Measurements from ENCODE around the gene ACSS1.

The ACSS1 gene

GRCh38 chr20:25058051-25058846 lies at the start of gene ACSS1:
Gene ACSS1, minus strand, starts transcription at chr20:25058139. Its CDS starts 37 bp downstream, at chr20:25058102.
- peak within 1 kb of the TSS; percentile 89 for H3K4me3 ChIP-seq (ENCODE audit: low read depth, low read length)
- TF ChIP-seq, protein P1, sequence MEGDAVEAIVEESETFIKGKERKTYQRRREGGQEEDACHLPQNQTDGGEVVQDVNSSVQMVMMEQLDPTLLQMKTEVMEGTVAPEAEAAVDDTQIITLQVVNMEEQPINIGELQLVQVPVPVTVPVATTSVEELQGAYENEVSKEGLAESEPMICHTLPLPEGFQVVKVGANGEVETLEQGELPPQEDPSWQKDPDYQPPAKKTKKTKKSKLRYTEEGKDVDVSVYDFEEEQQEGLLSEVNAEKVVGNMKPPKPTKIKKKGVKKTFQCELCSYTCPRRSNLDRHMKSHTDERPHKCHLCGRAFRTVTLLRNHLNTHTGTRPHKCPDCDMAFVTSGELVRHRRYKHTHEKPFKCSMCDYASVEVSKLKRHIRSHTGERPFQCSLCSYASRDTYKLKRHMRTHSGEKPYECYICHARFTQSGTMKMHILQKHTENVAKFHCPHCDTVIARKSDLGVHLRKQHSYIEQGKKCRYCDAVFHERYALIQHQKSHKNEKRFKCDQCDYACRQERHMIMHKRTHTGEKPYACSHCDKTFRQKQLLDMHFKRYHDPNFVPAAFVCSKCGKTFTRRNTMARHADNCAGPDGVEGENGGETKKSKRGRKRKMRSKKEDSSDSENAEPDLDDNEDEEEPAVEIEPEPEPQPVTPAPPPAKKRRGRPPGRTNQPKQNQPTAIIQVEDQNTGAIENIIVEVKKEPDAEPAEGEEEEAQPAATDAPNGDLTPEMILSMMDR (IDR thresholded peaks at IDR 0.05; ENCODE audit: low read depth, low read length, missing control alignments), result no peak
- peak; percentile 73 for DNase-seq (ENCODE audit: low read depth)

DNA sequence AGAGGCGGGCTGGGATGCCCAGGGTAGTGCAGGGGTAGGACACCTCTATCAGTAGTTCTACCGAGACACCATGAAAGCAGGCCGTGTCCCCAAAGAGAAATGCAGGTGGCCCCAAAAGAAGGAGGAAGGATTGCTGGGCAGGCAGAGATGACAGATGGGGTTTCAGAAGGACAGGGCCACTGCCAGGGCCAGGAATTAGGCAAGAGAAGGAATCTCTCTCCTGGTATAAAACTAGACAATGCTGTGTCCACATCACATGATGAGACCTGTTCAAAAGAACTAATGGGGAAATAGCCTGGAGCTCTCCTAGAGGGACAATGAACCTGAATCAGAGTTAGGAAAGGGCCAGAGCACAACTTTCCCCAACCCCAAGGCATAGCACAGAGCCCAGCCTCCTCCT lies 45.6 kb upstream of the ACSS1 start:
- H3K4me3 ChIP-seq (ENCODE audit: low read depth, low read length), result no peak overlapping the region
- no peak for DNase-seq (ENCODE audit: low read depth)
- TF ChIP-seq, protein P1 (IDR thresholded peaks at IDR 0.05; ENCODE audit: low read depth, low read length, missing control alignments), result no peak

DNA sequence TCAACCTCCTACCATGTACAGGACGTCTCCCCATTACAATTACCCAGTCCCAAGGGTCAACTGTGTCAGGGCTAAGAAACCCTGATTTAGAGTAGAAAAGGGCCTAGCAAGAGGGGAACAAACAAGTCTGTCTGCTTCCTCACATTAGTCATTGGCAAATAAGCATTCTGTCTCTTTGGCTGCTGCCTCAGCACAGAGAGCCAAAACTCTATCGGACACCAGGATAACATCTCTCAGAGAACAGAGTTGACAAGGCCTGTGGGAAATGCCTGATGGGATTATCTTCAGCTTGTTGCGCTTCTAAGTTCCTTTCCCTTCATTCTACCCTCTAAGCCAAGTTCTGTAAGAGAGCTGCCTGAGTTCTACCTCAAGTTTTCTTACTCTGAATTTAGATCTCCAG lies 43.0 kb upstream of the ACSS1 start:
- no peak overlapping the region for H3K4me3 ChIP-seq (ENCODE audit: low read depth, low read length)
- no peak for DNase-seq (ENCODE audit: low read depth)
- TF ChIP-seq, protein P1 (IDR thresholded peaks at IDR 0.05; ENCODE audit: low read depth, low read length, missing control alignments), result no peak

GRCh38 chr20:25099601-25100140 lies 41.7 kb upstream of the ACSS1 start:
- no peak for DNase-seq (ENCODE audit: low read depth)
- no peak overlapping the region for H3K4me3 ChIP-seq (ENCODE audit: low read depth, low read length)
- TF ChIP-seq, protein P1 (IDR thresholded peaks at IDR 0.05; ENCODE audit: low read depth, low read length, missing control alignments), result no peak

- no peak overlapping the region for H3K4me3 ChIP-seq (ENCODE audit: low read depth, low read length)
- TF ChIP-seq, protein P1 (IDR thresholded peaks at IDR 0.05; ENCODE audit: low read depth, low read length, missing control alignments), result no peak
- no peak for DNase-seq (ENCODE audit: low read depth)
These were observed 39.6 kb upstream of the ACSS1 start for GRCh38 chr20:25097498-25097897.

DNA sequence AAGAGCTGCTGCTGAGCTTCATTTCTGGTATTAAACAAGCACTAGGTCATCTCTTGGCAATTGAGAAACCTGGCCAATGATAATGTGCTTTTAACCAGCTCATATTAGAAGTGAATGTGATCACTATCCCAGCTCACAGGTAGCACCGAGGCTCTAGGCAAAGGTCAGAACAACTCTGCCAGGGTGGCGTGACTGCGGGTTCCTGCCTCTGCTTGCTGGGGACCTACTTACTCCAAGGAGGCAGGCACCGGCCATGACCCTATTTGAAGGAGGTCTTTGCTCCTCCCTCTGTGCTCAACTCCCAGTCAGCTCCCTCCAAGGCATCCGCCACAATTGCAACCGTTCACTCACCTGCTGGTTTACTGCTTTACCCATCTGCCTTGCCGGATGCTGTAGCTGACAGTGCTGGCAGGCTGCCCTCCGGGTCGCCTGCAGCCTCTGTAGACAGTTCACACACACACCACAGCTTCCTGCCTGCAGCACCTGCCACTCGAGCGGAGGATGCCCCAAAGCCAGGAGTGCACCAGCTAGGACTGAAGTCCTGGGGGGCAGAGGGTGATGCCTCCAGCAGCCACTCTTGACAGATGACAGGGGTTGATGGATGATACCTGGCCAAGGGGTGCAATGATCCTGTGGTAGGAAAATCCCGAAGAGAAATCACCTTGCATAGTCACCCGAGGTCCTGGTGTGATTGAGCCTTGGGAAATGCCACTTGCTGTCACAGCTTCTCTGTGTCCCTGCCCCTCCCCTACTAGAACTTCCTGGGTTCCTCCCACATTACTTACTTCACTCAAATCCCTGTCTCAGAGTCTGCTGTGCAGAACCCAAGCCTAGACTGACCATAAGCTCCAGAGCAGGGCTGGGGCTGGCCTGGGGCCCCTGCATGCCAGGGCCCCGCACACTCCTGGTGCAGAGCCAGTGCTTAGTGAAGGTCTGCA lies 32.8 kb upstream of the ACSS1 start:
- TF ChIP-seq, protein P1 (IDR thresholded peaks at IDR 0.05; ENCODE audit: low read depth, low read length, missing control alignments), result no peak
- no peak for DNase-seq (ENCODE audit: low read depth)
- no peak overlapping the region for H3K4me3 ChIP-seq (ENCODE audit: low read depth, low read length)
